ENCODE data around the gene RAB6B.

Gene RAB6B

DNA sequence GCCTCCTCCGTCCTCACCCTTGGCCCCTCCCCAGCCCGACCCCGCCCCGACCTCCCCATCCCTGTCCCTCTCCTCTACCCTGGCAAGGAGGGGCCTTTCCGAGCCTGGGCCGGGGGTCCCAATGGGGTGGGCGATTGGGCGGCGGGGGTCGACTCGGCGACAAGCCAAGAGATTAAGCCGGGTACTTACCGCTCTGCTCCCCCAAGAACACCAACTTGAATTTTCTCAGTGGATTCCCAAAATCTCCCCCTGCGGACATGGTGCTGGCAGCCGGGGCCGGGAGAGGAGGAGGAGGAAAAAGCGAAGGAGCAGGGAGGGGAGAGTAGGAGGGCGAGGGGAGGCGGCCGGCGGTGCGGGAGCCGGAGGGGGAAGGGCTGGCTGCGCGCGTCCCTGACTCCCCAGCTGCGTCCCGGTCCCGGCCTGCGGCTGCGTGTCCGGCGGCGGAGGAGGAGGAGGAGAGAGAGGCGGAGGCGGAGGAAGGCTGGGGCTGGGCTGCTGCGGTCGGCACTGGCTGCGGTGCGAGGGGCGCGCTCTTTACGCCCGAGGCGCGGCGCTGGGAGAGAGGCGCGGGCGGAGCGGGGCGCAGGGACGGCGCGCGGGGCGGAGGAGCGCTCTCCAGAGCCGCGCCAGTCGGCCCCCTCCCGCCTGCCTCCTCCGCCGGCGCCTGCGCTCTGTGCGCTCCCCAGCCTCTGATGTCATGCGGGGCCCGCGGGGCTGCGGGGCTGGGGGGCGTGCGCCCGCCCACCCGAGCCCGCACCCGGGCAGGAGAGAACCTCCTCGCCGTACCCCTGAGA is at the start of gene RAB6B:
TSS of gene RAB6B (minus strand) at position 675 of the 794 bp plus-strand sequence. CDS start at position 259, 416 bp downstream.
- no peak for DNase-seq

DNA sequence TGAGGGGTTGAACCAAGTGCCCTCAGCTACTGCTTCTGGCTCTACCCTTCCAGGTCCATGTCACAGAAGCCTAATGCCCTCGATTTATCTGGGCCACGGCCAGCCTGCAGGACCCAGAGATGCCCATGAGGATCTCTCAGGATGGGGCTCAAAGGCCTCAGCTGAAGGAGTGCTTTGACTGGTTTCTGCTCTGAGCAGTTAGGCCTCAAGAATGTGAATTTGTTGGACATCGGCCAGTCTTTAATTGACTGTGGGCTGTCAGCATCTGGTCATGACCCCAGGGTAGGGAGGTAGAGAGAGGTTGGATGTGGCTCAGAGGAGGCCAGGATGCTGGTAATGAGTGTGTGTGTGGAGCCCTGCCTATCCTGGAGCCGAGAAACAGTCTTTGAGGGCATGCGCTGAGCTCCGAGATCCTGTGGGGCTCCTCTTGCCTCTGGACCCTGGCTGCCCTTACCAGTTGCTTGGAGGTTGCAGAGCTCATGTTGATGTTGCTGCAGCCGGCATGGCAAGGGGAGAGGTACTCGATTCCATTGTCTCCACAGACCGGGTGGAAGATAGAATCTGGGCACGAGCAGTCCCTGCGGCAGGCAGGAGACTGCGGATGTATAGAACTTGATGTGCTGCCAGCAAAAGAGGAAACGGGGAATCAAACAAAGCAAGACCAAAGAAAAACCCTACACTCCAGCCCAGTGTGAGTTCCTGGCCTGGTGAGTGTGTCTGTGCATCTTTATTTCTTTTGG is 49.1 kb upstream of the RAB6B start:
- DNase-seq, result no peak

DNA sequence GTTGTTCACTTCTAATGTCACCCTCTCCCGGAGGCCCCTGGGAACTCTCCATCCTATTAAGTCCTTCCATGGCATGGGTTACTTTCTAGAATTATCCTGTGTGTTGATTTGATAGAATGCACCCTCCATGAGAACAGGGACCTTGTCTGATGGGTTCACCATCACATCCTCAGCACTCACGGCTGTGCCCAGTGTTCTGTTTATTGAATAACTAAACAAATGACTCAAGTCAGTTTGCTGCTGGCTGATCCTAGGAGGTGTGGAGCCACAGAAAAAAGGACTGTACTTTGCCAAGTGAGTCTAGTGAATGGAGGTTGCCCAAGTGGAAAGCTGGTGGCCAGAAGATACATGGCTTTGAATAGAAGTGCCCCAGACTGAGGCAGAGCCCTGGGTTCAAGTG is 48.5 kb upstream of the RAB6B start:
- no peak for DNase-seq

DNA sequence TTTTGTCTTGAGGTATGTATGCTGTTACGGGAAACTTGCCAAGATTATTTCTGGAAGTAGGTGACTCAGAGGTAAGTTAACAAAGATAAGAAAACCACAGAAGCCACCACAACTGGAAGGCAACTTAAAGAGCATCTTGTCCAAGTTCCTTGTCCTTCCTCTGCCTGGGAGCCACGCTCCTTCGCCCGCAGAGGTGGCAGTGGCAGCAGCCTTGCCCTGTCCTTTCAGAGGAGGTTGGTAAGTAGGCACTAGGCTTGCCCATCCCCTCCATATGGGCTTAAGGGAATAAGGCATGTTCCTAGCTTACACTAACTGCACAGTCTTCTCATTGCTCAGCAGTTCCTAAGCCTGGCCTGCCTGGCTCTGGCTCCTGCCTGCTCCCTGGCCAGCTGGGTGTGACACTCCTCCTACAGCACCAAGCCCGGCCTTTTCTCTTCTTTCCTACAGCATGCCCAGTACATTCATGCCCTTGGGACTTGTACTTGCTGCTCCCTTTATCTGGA is 48.0 kb upstream of the RAB6B start:
- DNase-seq, result no peak

DNA sequence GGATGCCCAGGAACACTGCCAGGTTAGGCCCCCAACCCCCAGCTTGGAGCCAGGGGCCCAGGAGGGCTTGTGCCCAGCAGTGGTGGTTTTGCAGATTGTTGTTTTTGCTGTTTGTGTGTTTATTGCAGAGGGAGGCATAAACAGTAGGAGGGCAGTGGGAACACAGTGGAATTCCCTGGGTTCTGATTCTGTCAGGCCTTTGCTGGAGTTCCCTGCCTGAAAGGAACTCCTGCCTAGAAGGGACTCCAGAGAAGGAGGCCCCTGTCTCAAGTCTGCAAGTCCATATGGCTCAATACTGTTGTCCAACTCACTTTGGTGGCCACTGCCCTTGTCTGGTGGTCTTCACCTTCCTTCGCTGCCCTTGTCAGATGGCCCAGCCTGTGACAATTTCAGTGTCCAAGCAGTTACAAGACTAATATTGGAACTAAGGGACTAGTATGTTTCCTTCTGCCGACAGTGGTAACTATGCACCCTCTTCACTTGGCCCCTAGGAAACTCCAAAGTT is 47.4 kb upstream of the RAB6B start:
- DNase-seq, result no peak

DNA sequence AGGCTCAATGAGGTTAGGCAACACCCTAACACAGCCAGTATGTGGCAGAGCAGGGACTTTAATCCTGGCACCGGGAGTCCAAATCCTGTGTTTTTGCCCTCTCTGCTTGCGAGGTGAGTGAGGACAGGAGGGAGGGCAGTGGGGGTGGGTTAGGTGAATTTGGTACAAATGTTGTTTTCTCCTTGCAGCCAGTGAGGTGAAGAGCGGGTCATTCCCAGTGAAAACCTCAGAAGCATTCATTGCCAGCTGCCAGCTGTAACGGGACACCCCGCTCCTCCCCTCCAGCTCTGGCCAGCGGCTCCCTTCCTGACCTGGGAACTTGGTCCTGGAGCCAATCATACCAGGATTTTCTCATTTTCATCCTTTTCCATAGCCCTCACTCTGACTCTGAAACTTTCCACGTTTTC is 45.7 kb upstream of the RAB6B start:
- no peak for DNase-seq

DNA sequence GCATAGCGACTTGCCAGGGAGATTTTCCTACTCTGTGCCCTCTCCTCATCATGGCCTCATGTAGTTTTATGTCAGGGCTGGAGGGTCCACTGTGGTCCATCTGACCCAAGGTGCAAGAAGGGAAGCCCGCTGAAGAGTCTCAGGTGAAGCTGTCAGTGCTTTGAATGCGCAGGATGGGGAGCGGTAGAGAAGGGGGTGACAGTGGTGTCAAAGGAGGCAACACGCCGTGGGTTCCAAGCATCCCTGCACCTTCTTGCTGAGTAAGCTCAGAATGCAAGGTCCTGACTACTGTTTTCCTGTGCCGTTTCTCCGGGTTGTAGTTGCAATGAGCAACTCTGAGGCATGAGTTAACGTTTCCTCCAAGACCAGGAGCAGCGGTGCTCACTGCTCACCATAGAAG is 44.9 kb upstream of the RAB6B start:
- DNase-seq, result no peak

DNA sequence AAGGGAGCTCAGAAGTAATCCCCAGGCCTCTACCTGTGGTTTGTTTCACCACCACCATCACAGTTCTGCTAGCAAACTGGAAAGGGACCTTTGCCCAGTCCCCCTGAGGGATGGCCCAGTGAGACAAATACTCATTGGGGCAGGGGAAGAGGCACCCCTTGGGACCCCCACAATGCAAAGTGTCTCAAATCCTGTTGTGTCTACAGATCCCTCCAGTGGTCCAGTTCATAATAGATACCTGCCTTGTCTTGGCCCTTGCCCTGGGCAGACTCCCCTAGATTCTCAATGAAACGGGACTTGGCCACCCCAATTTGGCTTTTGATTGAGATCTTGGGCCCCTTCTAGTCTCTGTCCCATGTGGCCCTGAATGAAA is 43.8 kb upstream of the RAB6B start:
- no peak for DNase-seq

DNA sequence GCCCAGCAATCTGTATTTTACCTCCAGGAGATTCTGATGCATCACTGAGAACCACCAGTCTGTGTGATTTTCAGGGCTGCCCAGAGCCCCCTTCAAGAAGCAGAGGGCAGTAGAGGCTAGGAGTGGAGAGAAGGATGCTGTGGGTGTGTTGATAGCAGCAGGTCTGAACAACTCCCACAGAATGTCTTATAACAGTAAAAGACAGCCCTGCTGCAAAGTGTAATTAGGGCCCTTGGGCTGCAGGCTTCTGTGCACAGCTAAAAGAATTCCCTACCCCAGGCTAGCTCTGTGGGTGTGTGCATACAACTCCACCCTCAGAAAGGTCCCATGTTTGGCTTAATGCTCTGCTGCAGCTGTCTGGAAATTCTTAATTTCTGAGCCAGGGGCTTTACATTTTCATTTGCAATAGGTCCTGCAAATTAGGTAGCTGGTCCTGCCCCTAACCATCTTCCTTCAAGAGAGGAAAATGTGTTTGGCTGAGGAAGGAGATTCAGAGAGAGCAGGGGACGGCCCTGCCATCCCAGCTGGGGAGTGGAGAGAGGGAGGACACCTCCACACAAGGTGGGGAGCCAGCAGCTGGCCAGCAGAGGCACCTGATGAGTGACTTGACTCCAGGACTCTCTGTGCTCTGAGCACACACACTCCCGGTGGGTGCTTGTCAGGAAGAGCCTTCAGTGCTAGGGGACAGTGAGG is 43.2 kb upstream of the RAB6B start:
- DNase-seq, result no peak

DNA sequence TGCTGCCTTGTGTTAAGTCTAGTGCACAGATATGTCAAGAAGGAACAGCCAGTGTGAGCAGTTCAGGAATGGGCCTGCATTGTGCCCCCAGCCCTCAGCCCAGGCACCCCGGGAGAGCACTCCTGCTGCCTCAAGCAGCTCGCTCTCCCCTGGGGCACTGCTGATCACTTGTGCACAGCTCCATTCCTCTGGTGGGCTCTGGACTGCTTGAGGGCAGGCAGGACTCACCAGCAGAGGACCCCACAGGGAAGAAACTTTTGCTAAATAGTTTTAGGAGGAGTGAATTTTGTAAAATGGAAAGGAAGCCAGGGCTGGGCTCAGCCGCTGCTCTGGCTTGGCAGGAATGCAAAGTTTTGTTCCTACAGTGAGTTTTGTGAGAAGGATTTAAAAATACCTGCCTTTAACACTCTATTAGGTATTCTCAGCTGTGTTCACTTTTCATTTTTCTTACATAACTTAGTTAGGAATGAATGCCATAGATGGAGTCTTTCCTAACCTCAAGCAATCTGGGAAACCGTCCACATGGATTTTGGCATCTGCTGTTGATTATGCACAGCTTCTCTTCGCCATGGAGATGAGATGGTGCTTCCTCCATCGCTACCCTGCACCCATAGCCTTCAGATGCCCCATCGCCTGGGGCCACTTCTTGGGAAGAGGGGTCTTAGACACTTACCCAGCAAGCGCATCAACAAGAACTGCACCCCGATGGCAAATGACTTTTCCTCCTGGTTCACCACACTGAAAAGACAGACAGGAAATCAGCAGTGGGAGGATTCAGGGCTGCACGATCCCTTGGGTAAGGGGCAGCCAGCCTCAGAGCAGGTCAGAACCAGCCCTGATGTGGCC is 42.3 kb upstream of the RAB6B start:
- DNase-seq, result no peak

DNA sequence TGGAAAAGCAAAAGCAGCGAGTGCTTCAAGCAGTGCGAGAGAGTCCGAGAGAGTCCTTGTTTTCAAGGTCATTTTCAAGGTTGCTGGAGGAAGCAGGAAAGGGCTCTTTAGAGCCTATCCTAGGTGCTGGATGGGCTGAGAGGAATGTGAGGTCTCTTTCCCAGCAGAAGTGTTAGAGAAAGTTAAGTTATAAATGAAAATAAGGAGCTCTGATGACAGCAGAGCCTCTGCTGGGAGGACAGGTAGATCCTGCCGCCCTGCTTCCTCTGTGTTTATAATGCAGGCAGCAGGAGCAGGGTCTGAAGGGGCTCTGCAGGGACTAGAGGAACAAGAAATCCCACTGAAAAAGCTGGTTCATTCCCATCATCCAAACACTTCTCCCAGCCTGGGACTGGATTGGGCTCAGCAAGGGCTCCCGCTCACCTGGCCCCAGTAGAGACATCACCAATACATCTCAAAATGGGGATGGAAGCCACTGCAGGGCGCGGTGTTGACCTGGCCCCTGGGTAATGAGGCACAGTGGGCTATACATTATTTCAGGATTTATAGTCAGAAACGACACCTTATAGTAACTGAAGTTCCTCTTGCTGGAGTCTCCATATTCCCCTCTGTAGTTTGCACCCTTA is 41.5 kb upstream of the RAB6B start:
- DNase-seq, result no peak

DNA sequence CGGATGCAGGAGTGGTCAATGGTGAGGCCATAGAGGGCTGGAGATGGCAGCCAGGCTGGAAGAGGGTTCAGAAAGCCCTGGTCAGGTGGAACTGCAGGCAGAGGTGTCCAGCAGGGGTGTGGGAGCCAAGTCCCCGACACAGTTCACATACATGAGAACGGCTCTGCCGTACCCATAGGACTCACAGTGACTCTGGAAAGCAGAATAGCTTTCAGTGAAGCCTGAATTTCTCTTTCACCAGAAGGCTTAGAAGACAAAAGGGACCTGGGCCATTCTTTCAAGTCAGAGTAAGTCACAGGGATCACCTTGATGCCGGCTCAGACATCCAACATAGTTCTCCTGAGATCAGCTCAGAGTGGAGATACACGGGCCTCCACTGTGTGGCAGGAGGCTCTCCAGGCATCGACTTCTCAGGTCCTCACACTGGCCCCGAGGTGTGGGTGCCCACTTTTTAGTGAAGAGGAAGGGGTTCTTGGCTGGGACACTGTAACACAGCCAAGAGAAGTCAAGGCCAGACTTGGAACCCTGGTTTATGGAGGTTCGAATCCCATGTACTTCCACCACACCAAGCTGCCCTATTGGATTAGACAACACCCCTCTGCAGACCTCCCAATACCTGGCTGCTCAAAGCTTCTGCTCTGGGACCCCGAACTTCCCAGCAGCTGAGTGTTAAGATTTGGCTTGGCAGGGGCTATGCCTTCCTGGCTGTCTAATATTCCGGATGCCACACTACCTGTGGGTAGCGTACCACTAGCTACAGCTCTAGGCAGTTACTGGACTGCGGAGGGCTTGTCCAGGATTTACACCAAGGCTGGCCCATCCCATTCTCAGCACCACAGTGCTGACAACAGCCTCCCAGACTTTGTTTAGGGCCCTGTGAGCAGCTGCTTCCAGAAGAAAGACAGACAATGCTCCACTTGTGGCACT is 40.4 kb upstream of the RAB6B start:
- DNase-seq, result no peak

DNA sequence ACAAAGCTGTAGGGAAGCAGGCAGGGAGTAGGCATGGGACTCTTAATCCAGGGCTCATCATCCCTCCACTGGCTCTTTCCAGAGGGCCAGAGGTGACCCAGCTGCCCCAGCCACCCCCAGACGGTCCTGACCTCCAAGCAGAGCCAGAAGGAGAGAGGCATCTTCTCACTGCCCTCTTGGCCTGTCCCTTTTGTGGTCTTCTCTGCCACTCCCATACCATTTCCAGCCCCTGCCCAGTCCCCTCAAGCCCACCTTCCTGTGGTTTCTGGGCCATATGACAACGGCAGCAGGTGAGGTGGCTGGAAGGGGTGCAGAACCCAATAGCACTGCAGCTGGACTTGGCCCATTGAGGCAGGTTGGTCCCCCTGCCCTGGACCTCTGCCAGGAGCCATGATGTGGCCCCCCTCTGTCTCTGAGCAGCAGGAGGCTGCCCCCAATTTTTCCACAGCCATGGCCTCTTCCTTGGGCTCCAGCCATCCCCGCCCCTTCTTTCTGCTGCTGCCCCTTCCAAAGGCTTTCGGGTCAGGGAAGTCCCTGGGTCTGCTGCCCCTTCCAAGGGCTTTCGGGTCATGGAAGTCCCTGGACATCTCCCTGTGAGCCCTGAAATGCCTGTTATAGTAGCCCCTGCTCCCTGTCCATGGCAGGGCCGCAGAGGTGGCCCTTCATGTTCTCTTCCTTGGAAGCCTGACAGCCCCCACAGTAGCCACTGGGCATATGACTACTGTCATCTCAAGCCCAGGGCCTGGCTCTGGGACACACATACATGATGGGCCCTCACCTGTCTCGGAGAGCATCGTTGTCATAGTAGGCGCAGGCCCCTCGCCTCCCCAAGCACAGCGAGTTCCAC is 39.5 kb upstream of the RAB6B start:
- no peak for DNase-seq

DNA sequence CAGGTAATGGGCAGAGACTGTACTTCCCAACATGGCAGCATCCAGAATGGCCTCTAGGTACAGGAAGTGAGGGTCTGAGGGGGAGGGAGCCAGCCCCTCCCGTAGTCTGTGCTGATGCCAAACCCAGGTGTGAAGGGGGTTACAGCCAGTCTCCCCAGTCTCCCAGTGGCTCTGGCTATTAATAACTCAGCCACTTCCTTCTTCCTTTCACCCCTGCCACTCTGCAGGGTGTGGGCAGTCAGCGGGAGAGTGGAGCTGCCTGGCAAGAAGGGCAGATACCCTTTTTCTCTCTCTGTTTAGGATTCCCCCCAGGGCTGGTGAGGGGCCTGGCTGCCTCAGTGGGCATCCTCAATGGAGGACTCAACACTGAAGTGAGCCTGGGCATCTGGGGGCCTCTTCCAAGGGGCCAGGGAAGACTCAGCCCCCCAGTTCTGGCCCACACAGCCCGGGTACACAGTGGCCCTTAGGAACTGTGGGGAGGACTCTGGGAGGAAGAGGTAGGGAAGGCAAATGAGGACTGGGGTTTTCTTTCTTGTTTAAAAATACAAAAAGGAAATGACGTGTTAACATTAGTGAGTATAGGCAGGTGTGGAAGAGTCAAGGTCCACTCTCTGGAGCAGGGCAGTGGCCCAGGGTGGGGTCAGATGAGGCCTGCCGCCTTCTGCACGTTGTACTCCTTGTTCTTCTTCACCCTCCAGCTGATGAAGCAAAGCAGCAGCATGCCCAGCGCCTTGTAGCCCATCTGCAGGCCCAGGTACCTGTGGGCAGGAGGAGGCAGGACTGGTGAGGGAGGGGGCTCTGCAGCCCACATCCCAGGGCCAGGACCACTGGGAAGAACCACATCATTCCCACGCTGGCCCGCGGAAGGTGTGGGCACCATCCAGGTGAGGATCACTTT is 38.6 kb upstream of the RAB6B start:
- no peak for DNase-seq

DNA sequence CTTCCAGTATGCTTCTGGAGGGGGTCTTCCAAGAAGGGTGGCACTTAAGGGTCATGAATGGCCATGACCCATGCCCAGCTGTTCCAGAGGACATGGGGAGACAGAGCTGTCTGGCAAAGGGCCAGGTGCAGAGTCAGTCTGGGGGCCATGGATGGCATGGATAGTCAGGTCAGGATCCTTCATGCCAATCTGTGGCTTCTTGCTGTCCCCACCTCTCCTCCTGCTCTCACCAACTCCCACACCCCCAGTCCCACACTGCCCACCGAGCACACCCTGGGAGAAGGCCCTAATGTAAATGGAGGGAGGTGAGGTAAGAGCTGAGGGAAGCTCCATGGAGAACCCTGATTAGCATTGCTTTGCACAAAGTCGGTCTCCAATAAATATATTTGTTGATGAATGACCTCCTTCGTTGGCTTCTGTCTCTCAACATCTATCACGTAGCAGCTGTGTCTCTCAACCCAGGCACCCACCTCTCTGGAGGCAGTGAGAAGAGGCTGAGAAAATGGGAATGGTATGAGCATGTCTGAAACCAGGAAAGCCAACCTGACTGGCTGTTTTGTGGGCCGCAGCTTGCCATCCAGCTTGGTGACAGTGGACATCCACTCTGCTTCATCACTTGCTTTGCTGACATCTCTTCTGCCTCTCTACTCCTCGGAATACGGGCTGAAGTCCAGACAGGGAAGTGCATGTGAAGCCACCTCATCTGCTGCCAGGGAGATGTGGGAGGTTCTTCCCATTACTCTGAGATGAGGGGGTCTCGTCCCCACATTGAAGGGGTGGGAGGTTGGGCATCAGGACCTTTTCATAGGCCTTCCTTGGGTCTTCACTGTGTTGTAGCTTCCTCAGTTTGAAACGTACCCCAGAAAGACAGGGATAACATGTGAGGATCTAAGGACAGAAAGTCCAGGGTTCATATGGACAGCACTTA is 37.7 kb upstream of the RAB6B start:
- no peak for DNase-seq

DNA sequence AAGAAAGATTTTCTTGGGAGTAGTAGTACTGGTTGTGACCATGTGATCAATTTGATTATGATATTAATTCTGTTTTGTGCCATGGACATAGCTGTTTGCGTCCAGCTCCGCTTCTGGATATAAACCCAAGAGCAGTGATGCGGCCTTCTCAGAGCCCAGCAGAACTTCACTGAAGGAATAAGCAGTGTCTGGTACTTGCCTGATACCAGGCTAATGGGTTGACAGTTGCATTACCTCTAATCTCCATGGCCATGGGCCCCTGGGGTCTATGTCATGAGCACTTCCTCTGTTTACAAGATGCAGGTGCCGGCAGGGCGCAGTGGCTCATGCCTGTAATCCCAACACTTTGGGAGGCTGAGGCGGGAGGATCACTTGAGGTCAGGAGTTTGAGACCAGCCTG is 36.3 kb upstream of the RAB6B start:
- DNase-seq, result no peak

DNA sequence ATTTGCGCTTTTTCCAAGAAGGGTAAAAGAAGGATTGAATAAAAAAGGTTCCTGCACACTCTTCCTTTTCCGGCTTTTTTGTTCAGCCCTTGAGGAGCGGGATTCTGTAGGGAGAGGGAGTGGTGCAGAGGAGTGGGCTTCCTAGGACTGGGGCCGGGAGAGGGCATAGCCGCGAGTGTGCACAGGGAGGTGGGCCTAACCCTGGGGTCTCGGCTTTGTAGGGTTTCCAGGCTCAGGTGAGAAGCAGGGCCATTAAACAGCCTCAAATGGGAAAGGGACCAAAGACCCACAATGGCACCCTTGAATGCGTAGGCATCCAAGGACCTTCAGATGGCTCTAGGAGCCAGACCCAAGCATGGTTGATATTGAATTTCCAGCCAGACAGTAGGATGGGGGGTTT is 35.4 kb upstream of the RAB6B start:
- no peak for DNase-seq

All from cerebellar nuclear complex (tissue), 1 donor.